Measurements from ENCODE around the gene HSD17B3.
"Not testable (repeated sequence)": the region's sequence is repeated elsewhere in the genome, so short reads cannot be mapped to it uniquely, and the experiment has no call there.

Gene HSD17B3

GRCh38 chr9:96236337-96236736 is 65.6 kb downstream of the HSD17B3 start:
- not testable (repeated sequence) for DNase-seq (ENCODE audit: low spot score)

GRCh38 chr9:96232539-96233241 is 69.3 kb downstream of the HSD17B3 start:
- DNase-seq (ENCODE audit: low spot score): peak; percentile 80

GRCh38 chr9:96232164-96232538 is 69.8 kb downstream of the HSD17B3 start:
- DNase-seq (ENCODE audit: low spot score): no peak

GRCh38 chr9:96230002-96230401 is 72.0 kb downstream of the HSD17B3 start:
- DNase-seq (ENCODE audit: low spot score): no peak

GRCh38 chr9:96222132-96222531 is 79.8 kb downstream of the HSD17B3 start:
- peak; percentile 33 for DNase-seq (ENCODE audit: low spot score)

GRCh38 chr9:96219900-96220257 is 82.1 kb downstream of the HSD17B3 start:
- DNase-seq (ENCODE audit: low spot score): no peak

- DNase-seq (ENCODE audit: low spot score): peak; percentile 50
Observed at GRCh38 chr9:96219026-96219899, 82.7 kb downstream of the HSD17B3 start.

GRCh38 chr9:96217754-96218693 is 84.0 kb downstream of the HSD17B3 start:
- peak; percentile 83 for DNase-seq (ENCODE audit: low spot score)

GRCh38 chr9:96217294-96217707 is 84.7 kb downstream of the HSD17B3 start:
- DNase-seq (ENCODE audit: low spot score): no peak

- DNase-seq (ENCODE audit: low spot score): no peak
Observed at GRCh38 chr9:96216583-96216982, 85.4 kb downstream of the HSD17B3 start.

- no peak for DNase-seq (ENCODE audit: low spot score)
Observed at GRCh38 chr9:96215841-96216240, 86.1 kb downstream of the HSD17B3 start.

- DNase-seq (ENCODE audit: low spot score): no peak
Observed at GRCh38 chr9:96214635-96215034, 87.3 kb downstream of the HSD17B3 start.

- DNase-seq (ENCODE audit: low spot score): peak; percentile 84
Observed at GRCh38 chr9:96209407-96210271, 92.3 kb downstream of the HSD17B3 start.

GRCh38 chr9:96206156-96206751 is 95.7 kb downstream of the HSD17B3 start:
- no peak for DNase-seq (ENCODE audit: low spot score)

- no peak for DNase-seq (ENCODE audit: low spot score)
Observed at GRCh38 chr9:96204853-96205252, 97.1 kb downstream of the HSD17B3 start.

- no peak for DNase-seq (ENCODE audit: low spot score)
Observed at GRCh38 chr9:96203867-96204501, 98.0 kb downstream of the HSD17B3 start.

- DNase-seq (ENCODE audit: low spot score): no peak
Observed at GRCh38 chr9:96202971-96203780, 98.8 kb downstream of the HSD17B3 start.

GRCh38 chr9:96201140-96201539 is 100.8 kb downstream of the HSD17B3 start:
- no peak for DNase-seq (ENCODE audit: low spot score)

GRCh38 chr9:96199006-96199405 is 103.0 kb downstream of the HSD17B3 start:
- DNase-seq (ENCODE audit: low spot score): no peak

All from AG08395 (cell line).